ENCODE results near the gene NLRP10. TPM values are rescaled to one million over a fixed set of nuclear protein-coding genes. Genes with fewer than 3 reads are reported as not detected.

The NLRP10 gene
- total RNA-seq, 1 experiment from 2014 or later, result 1.3 TPM

DNA sequence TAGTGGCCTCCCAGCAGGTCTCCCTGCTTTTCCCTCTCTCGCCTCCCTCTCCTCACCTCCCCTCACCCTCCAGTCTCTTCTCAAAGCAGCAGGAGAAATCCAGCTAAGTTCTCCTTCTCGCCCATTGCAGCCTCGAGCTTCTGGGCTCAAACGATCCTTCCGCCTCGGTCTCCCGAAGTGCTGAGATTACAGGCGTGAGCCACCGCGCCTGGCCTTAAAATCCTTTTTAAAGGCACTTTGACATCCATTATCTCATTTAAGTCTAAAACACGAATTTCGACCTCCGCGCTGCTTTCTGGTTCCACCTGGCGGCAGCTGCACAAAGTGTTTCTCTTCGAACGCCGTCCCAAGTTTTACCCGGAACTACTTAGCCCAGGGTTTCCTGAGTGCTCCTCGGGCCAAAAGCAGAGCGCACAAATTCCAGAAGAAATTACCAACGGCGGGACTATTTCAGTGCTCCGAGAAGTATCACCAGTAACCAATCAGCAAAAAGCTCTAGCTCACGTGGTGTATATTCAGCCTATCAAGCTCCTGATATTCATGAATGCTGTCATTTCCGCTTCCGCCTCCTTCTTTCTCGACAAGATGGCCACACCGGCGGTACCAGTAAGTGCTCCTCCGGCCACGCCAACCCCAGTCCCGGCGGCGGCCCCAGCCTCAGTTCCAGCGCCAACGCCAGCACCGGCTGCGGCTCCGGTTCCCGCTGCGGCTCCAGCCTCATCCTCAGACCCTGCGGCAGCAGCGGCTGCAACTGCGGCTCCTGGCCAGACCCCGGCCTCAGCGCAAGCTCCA lies 21.7 kb upstream of the NLRP10 start, which contains the start of gene EIF3F:
EIF3F (plus strand) TSS at position 570 of the 792 bp plus-strand sequence; CDS start at position 586, 16 bp downstream.
- TF ChIP-seq, protein P1, sequence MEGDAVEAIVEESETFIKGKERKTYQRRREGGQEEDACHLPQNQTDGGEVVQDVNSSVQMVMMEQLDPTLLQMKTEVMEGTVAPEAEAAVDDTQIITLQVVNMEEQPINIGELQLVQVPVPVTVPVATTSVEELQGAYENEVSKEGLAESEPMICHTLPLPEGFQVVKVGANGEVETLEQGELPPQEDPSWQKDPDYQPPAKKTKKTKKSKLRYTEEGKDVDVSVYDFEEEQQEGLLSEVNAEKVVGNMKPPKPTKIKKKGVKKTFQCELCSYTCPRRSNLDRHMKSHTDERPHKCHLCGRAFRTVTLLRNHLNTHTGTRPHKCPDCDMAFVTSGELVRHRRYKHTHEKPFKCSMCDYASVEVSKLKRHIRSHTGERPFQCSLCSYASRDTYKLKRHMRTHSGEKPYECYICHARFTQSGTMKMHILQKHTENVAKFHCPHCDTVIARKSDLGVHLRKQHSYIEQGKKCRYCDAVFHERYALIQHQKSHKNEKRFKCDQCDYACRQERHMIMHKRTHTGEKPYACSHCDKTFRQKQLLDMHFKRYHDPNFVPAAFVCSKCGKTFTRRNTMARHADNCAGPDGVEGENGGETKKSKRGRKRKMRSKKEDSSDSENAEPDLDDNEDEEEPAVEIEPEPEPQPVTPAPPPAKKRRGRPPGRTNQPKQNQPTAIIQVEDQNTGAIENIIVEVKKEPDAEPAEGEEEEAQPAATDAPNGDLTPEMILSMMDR (IDR thresholded peaks at IDR 0.05; ENCODE audit: unreplicated experiment), result peak; percentile 91
- BruUV-seq (replicated peaks), result no TSS peak
- Mint-ChIP-seq H3K36me3 (ENCODE audit: insufficient read depth, unreplicated experiment) (peaks cover 23% of the 10 kb centered on the region), H3K4me1 (ENCODE audit: insufficient read depth, unreplicated experiment) (peaks cover 24% of the 10 kb centered on the region), H3K27ac (ENCODE audit: low read depth, unreplicated experiment) (peak within 1 kb of the TSS; percentile 82), H3K9me3 (ENCODE audit: unreplicated experiment) (no peaks in the 10 kb centered on the region), H3K4me3 (ENCODE audit: unreplicated experiment) (peak within 1 kb of the TSS; percentile 92), H3K27me3 (ENCODE audit: insufficient read depth, unreplicated experiment) (no peaks in the 10 kb centered on the region)
- ChIA-PET POLR2A (interaction anchor here (0.6 to 2.3 kb wide), 13 partner anchors 9 to 896 kb away, joined by 3 to 36 read pairs (median 3); no protein-coding TSS in a partner anchor), CTCF (interaction anchor here (0.5 to 6.1 kb wide), 63 partner anchors 8 to 1125 kb away, joined by 3 to 260 read pairs (median 4); no protein-coding TSS in a partner anchor)
- intact Hi-C loops (cut with micrococcal nuclease), result loop anchor here (1.0 to 5.0 kb wide), 5 partner anchors 82 to 890 kb away; no protein-coding TSS in a partner anchor
- peak; percentile 99 for DNase-seq (ENCODE audit: unreplicated experiment)

DNA sequence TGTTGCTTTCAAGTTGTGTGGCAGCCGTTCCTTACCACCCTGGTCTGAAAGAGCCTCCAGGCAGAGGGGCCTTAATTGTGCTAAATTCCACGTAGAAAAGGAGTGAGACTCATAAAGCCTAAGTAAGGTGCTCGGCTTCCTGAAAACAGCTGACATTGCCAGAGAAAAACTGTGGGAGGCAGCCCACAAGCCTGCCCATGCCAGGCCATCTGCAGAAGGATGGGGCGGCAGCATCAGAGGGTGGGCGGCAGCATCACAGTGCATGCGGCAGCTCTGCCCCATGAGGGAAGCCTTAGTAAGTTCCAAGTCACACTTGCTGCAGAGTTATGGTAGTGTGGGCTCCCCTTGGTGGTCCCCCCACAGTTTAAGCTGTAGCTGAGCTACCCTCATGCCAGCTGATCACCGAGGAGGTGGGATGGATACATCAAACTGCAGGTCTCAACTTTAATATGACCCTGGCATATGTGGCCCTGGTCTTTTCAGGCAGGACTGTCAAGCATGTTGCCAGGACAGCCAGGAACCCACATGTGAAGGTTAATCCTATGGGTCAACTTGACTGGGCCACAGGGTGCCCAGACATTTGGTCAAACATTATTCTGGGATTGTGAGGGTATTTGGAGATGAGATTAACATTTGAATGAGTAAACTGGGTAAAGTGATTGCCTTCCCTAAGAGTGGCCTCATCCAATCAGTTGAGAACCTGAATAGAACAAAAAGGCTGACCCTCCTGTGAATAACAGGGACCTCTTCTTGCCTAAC lies 18.8 kb upstream of the NLRP10 start:
- ChIA-PET CTCF (interaction anchor here (0.7 to 6.1 kb wide), 3 partner anchors 74 to 91 kb away, joined by 4 to 260 read pairs (median 98); no protein-coding TSS in a partner anchor), POLR2A (no interaction called here)
- Mint-ChIP-seq H3K27me3 (ENCODE audit: insufficient read depth, unreplicated experiment) (no peaks in the 10 kb centered on the region), H3K9me3 (ENCODE audit: unreplicated experiment) (no peaks in the 10 kb centered on the region), H3K36me3 (ENCODE audit: insufficient read depth, unreplicated experiment) (peaks cover 5% of the 10 kb centered on the region), H3K27ac (ENCODE audit: low read depth, unreplicated experiment) (no peak overlapping the region), H3K4me1 (ENCODE audit: insufficient read depth, unreplicated experiment) (peaks cover 14% of the 10 kb centered on the region), H3K4me3 (ENCODE audit: unreplicated experiment) (no peak overlapping the region)
- intact Hi-C loops (cut with micrococcal nuclease), result no loop called here
- TF ChIP-seq, protein P1 (IDR thresholded peaks at IDR 0.05; ENCODE audit: unreplicated experiment), result no peak
- no TSS peak for BruUV-seq (replicated peaks)
- no peak for DNase-seq (ENCODE audit: unreplicated experiment)

DNA sequence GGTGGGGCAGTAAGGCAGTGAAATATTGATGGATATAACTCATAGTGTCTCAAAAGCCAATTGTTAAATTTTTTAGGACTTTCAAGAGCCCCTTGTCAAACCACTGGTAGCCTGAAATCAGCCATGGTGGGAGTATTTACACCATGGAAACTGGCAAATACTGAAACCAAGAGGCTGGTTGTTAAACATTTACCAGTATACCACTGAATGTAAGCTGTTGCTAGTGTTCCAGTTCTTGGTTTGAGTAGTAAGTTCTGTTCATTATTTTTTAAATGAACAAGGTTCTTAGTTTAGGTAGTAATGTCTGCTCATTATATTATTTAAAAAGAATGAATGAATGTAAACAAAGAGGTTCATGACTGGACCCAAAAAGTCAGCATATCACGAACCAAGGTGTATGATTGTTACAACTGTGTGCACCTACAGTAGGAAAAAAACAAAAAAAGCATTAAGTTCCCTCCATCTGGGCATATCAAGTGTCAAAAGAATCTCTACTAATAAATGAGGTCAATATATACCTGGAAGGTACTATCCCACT lies 17.4 kb upstream of the NLRP10 start:
- ChIA-PET POLR2A (no interaction called here), CTCF (interaction anchor here (1.0 to 6.1 kb wide), 2 partner anchors 14 to 89 kb away, joined by 4 to 260 read pairs; no protein-coding TSS in a partner anchor)
- H3K36me3 Mint-ChIP-seq (ENCODE audit: insufficient read depth, unreplicated experiment), result no peaks in the 10 kb centered on the region
- no peak overlapping the region for H3K4me3 Mint-ChIP-seq (ENCODE audit: unreplicated experiment)
- DNase-seq (ENCODE audit: unreplicated experiment), result no peak
- H3K27me3 Mint-ChIP-seq (ENCODE audit: insufficient read depth, unreplicated experiment), result no peaks in the 10 kb centered on the region
- no TSS peak for BruUV-seq (replicated peaks)
- peaks cover 17% of the 10 kb centered on the region for H3K4me1 Mint-ChIP-seq (ENCODE audit: insufficient read depth, unreplicated experiment)
- H3K27ac Mint-ChIP-seq (ENCODE audit: low read depth, unreplicated experiment), result no peak overlapping the region
- TF ChIP-seq, protein P1 (IDR thresholded peaks at IDR 0.05; ENCODE audit: unreplicated experiment), result no peak
- intact Hi-C loops (cut with micrococcal nuclease), result no loop called here
- H3K9me3 Mint-ChIP-seq (ENCODE audit: unreplicated experiment), result no peaks in the 10 kb centered on the region
